Amniotic epithelial cell (primary cell): Measurements from ENCODE around the gene ADK.
"Not testable (repeated sequence)": the region's sequence is repeated elsewhere in the genome, so short reads cannot be mapped to it uniquely, and the experiment has no call there.

ENCODE experiments used
- DNase-seq: peaks from one replicate; pipeline ENCODE4 v3.0.0-alpha.2; 2010; ENCODE audit warnings: low read depth

The ADK gene

GRCh38 chr10:74353021-74353420, 202.0 kb downstream of the ADK start:
- DNase-seq = not testable (repeated sequence)

- DNase-seq = peak; percentile 14
Observed at GRCh38 chr10:74361678-74362077, 210.7 kb downstream of the ADK start.

DNA sequence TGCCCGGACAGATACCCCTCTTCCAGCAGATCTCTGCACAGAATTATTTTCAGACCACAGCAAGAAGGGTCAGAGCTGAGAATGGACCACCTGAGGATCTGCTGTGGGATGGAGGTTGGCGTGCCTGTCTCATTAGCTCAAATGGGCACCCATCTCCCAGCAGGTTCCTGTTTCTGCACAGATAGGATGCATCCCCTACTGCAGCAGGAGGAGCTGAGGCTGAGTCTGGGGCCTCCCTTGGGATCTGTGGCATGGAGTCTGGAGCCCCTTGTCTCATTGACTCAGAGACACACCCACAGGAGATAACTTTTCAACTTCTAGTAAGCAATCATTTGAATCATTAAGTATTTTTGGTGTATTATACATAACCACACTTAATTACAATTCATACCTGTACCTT, 212.7 kb downstream of the ADK start:
- DNase-seq = no peak

GRCh38 chr10:74365109-74365508, 214.1 kb downstream of the ADK start:
- DNase-seq = no peak

- DNase-seq = peak; percentile 59
Observed at GRCh38 chr10:74371696-74372095, 220.7 kb downstream of the ADK start.

DNA sequence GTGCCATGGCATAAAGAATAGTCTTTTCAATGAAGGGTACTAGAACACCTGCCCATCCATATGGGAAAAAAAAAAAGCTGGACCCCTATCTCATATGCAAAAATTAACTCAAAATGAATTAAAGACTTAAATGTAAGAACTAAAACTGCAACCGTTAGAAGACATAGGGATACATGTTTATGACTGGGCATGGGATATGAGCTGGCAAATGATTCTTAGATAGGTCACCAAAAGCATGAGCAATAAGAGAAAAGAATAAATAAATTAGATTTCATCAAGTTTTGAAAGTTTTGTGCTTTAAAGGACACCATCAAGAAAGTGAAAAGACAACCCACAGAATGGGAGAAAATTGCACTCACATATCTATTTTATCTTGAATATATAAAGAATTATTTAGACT, 222.0 kb downstream of the ADK start:
- DNase-seq = no peak

GRCh38 chr10:74377476-74377875, 226.5 kb downstream of the ADK start:
- DNase-seq = peak; percentile 21

- no peak for DNase-seq
Observed at GRCh38 chr10:74379474-74379873, 228.5 kb downstream of the ADK start.

- no peak for DNase-seq
Observed at GRCh38 chr10:74380795-74381194, 229.8 kb downstream of the ADK start.

DNA sequence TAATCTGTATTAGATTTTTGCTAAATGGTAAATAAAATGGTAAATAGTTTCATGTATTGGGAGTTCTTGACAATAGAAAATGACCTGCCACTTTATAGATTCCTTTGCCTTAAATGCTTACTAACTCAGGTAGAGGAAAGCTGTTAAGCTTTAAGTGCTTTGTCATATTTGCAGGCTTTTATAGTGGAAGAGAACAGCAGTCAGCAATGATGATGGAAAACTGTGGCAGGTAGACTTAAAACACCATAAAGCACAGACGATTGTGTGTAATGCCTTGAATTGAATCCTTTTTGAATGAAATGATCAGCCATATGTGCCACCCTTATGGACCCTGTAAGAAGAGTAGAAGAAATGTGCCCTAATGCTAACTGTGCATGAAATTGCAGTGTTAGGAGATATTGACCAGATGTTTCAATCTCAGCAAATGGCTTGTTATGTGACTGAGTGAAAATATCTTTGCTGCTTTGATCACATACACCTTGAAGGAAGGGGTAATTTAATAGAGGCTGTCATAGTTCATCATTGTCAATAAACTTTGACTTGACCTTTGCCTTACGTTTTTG, 230.4 kb downstream of the ADK start:
- DNase-seq = no peak

- DNase-seq = no peak
Observed at GRCh38 chr10:74382663-74383062, 231.6 kb downstream of the ADK start.

- no peak for DNase-seq
Observed at GRCh38 chr10:74383642-74384041, 232.6 kb downstream of the ADK start.

DNA sequence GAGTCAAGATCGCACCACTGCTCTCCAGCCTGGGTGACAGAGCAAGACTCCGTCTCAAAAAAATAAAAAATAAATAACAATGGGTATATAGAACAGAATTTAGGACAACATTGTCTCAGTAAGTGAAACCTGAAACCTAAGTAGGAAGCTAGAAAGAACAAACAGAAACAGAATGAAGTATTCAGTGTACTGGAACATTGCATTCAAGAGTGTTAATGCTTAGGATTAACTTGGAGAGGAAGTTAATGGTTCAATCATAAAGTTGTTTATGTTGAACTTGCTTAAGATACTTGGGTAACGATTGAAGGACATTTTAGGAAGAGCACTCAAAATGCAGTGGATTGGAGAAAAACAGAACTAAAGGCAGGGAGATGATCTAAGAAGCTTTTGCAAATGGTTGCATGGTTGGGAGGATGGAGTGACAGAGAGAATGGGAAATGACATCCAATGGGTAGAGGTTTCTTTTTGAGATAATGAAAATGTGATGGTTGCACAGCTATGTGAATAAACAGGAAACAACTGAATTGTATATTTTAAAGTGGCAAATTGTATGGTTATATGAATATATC, 233.7 kb downstream of the ADK start:
- no peak for DNase-seq

- no peak for DNase-seq
Observed at GRCh38 chr10:74388801-74389200, 237.8 kb downstream of the ADK start.

- no peak for DNase-seq
Observed at GRCh38 chr10:74391786-74392185, 240.8 kb downstream of the ADK start.

DNA sequence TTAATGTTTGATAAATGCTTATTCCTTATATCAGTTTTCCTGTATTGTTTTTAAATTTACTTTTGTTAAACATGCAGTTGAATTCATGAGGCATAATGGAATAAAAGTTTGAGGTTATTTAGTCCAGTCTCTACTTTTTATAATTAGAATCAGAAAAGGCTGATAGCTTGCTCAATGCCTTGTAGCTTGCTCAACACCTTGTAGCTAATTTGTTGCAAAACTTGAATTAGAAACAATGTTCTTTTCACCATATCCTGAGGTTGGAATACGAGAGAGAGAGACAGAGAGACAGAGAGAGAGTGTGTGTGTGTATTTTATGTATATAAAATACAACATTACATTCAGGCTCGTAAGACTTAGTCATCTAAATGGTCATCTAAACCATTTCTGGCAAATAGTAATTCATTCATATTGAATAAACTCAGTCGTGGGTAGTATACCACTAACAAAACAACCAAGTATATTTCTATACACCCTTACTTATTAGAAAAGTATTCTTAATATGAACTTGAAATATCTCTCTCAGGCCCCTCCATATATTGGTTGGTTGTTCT, 243.5 kb downstream of the ADK start:
- peak; percentile 23 for DNase-seq

GRCh38 chr10:74400186-74400585, 249.2 kb downstream of the ADK start:
- no peak for DNase-seq

DNA sequence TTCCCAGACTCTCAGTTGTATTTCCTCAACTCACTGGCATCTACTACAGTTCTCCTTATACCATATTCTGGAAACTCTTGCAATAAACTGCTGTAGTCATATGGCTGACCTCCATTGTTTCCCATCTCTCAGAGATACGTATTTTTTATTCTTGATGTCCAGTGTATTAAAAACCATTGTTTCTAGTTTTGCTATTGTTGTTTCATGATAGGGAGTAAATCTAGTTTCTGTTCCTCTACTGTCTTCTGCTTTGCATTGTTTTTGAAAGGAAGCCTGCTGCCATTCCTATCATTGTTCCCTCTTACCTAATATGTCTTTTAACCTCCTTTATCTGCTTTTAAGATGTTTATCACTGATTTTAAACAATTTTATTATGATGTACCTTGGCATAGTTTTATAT, 255.0 kb downstream of the ADK start:
- DNase-seq = no peak

DNA sequence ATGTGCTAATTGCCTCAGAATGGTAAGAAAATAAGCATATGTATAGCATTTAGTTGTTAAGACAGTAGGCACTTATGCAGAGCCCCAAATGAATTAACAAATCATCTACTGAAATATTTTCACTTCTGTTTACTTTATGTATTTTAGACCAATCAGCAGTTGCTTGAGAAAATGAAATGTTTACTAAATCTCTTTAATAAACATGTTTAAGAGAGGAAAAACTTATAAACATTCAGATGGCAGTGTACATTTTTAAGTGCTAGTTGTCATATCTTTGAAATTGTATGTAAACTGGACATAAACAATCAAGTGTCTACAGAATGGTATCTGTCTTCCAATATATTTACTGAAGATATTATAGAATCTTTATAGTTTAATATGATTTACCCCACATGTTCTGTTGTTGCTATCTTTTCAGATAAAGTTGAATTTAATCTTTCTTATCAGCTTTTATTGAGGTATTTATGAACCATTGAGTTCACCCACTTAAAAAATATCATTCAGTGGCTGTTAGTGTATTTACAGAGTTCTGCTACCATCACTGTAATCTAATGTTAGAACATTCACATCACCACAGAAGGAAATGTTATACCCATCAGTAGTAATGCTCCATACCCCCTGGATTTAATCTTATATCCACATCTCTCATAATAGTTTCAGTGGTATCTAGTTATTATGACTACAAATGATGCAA, 264.3 kb downstream of the ADK start:
- peak; percentile 10 for DNase-seq

GRCh38 chr10:74417397-74417796, 266.4 kb downstream of the ADK start:
- DNase-seq = no peak

DNA sequence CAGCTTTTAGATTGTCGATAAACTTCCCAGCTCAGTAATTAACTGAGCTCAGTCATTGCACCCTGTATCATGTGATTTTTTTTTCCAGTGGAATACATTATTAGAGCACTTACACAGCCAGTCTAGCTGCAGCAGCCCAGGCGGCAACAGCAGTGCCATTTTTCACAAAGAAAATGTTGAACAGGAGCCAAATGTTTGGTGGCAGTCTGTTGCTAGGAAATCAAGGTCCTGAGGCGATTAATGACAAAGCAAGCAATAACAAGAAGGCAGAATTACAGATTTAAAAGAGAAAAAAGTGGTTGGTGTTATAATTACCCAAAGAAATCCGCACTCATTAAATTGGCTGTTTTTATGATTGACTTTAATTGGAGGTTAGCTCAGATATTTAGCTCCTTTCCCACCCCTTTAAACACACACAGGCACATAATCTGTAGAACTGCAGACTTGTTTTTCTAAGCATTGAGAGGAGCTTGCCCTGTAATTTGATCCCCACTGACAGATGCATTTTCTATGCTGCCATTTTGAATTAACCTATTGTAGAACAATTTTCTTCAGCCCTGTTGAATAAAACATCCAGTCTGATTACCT, 267.4 kb downstream of the ADK start:
- no peak for DNase-seq

DNA sequence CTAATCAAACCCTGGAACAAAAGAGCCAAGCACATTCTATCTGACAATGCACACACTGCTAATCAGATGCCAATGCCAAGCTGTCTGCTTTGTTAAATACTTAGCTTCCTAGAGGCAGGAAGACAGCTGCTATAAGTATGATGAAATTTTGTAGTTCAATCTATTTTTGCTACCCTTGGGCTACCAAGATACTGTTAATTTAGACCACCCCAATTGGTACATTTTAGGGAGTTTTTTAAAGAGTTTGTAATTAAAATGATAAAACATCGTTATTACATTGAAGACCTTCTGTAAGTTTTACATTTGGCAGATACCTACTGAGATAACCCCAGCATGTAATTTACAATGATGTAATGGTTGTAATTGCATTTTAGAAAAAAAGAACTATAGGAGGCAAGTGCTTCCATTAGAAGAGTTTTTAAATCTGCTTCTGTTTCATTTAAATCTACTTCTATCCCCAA, 268.5 kb downstream of the ADK start:
- no peak for DNase-seq

DNA sequence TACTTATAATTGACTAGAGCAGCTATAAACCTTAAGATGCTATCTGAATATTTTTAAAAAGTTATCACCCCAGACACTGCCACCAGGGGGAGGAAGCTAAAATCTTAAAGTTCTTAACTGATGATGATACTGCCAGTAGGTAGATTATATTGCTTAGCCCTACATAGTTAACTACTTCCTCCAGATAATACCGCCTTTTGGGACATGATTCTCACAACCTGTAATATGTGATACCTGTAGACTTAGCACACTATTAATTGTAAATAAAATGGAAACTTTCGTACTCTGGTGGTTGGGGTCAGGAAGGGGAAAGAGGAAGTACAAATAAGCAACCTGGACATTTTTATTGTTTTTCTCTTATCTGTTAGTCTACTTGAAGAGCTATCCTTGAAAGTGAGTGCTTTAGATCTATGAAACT, 268.9 kb downstream of the ADK start:
- DNase-seq = peak; percentile 25
